ENCODE measurements around the gene LMAN2L.
A peak's percentile ranks its signal among the peaks of the same experiment; 100 is the strongest.

Gene LMAN2L

DNA sequence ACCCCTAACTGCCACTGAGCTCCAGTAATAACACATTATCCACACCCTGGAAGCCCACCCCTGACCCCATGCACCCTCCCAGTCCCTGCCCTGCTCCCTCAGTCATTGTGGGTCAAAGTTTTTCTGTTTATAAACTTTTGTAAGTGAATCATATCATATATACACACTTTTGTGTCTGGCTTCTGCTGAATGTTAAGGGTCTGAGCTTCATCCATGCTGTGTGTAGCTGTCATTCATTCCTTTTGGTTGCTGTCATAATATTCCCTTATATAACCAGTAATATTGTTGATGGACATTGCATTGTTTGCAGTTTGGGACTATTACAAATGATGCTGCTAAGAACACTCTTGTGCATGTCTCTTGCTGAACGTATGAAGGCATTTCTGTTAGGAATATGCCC is 35.3 kb upstream of the LMAN2L start:
- Histone ChIP-seq H3K27me3 (replicated peaks) (no peaks in the 10 kb centered on the region), H3K4me3 (ENCODE audit: low read depth, low read length) (no peak overlapping the region), H3K36me3 (replicated peaks) (no peaks in the 10 kb centered on the region), H3K27ac (no peak overlapping the region)
- peak; percentile 21 for DNase-seq
- in situ Hi-C loops (cut with HindIII; ENCODE audit: low pct_ligation_motif_present, low sequenced_read_pairs): no loop called here
- TF ChIP-seq, protein P1, sequence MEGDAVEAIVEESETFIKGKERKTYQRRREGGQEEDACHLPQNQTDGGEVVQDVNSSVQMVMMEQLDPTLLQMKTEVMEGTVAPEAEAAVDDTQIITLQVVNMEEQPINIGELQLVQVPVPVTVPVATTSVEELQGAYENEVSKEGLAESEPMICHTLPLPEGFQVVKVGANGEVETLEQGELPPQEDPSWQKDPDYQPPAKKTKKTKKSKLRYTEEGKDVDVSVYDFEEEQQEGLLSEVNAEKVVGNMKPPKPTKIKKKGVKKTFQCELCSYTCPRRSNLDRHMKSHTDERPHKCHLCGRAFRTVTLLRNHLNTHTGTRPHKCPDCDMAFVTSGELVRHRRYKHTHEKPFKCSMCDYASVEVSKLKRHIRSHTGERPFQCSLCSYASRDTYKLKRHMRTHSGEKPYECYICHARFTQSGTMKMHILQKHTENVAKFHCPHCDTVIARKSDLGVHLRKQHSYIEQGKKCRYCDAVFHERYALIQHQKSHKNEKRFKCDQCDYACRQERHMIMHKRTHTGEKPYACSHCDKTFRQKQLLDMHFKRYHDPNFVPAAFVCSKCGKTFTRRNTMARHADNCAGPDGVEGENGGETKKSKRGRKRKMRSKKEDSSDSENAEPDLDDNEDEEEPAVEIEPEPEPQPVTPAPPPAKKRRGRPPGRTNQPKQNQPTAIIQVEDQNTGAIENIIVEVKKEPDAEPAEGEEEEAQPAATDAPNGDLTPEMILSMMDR (IDR thresholded peaks at IDR 0.05; ENCODE audit: low read depth, low read length, missing control alignments): no peak

DNA sequence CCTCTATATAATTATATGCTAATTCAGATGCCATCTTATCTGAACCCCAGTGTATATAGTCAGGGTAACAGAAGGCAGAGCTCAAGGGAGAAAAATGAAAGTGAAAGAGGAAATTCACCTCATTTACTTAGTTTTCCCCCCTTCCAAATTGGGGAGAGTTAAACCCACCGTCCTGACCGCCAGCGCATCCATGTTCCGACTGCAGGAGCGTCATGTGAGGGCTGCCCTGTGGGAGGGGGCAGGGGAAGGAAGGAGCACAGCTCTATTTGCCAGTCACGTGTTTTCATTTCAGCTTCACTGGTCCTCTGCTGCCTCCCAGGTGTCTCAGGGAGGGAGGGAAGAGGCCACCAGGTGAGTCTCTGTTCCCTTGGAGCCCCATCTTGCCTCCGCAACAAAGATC is 34.1 kb upstream of the LMAN2L start:
- no peaks in the 10 kb centered on the region for H3K36me3 ChIP-seq (replicated peaks)
- H3K27ac ChIP-seq: no peak overlapping the region
- no peaks in the 10 kb centered on the region for H3K27me3 ChIP-seq (replicated peaks)
- DNase-seq: no peak
- in situ Hi-C loops (cut with HindIII; ENCODE audit: low pct_ligation_motif_present, low sequenced_read_pairs): no loop called here
- TF ChIP-seq, protein P1 (IDR thresholded peaks at IDR 0.05; ENCODE audit: low read depth, low read length, missing control alignments): no peak
- H3K4me3 ChIP-seq (ENCODE audit: low read depth, low read length): no peak overlapping the region

DNA sequence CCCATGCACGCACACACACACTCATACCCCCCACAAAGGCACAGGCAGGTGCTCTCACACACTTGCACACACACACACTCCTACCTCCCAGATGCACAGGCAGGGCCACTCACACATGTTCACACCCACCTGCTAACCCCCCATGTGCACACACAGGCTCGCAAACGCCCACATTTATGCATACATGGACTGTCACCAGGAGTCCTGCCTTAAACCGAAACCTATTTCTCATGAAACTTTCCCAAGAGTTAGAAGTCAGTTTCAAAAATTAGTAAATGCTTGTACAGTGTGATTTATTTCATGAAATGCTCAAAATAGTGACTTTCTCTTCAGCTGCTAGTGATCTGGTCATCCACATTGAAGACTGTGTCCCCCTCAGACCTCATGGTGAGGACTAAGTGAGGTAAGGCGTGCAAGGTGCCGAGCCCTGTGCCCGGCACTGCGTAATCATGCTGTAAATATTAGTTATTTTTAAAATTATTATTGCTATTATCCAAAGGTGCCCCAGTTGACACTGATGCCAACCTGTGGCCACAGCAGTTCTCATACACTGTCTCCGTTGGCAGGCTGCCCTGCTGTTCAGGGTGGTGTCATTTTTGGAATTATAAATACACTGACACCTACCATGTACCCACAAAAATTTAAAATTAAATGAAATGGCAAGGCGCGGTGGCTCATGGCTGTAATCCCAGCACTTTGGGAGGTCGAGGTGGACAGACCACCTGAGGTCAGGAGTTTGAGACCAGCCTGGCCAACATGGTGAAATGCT is 33.2 kb upstream of the LMAN2L start:
- in situ Hi-C loops (cut with HindIII; ENCODE audit: low pct_ligation_motif_present, low sequenced_read_pairs): no loop called here
- DNase-seq: no peak
- Histone ChIP-seq H3K27me3 (replicated peaks) (no peaks in the 10 kb centered on the region), H3K4me3 (ENCODE audit: low read depth, low read length) (no peak overlapping the region), H3K27ac (no peak overlapping the region), H3K36me3 (replicated peaks) (no peaks in the 10 kb centered on the region)
- TF ChIP-seq, protein P1 (IDR thresholded peaks at IDR 0.05; ENCODE audit: low read depth, low read length, missing control alignments): no peak

DNA sequence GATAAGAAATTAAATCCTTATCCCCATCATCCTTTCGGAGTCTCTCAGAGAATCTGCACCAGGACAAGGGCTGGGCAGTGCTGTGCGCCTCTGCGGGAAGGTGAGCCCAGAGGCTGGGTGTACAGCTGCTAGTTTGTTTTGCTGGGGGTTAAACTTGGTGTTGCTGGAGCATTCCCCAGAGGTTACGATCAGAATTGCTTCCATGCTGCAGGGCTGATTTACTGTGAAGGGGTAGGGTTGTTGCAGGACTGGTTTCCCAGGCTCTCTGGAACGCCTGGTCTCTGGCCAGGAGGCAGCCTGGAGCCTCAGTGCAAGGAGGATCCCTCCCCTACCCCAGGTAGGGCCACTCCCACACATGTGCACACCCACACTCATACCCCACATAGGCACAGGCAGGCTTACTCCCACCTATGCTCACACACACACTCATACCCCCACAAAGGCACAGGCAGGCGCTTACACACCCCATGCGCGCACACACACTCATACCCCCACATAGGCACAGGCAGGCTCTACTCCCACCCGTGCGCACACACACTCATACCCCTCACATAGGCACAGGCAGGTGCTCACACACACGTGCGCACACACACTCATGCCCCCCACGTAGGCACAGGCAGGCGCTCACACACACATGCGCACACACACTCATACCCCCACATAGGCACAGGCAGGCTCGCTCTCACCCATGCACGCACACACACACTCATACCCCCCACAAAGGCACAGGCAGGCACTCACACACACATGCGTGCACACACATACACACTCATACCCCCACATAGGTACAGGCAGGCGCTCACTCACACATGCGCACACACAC is 32.1 kb upstream of the LMAN2L start:
- H3K27ac ChIP-seq: no peak overlapping the region
- no peak for DNase-seq
- TF ChIP-seq, protein P1 (IDR thresholded peaks at IDR 0.05; ENCODE audit: low read depth, low read length, missing control alignments): no peak
- in situ Hi-C loops (cut with HindIII; ENCODE audit: low pct_ligation_motif_present, low sequenced_read_pairs): no loop called here
- no peak overlapping the region for H3K4me3 ChIP-seq (ENCODE audit: low read depth, low read length)
- H3K27me3 ChIP-seq (replicated peaks): no peaks in the 10 kb centered on the region
- no peaks in the 10 kb centered on the region for H3K36me3 ChIP-seq (replicated peaks)

DNA sequence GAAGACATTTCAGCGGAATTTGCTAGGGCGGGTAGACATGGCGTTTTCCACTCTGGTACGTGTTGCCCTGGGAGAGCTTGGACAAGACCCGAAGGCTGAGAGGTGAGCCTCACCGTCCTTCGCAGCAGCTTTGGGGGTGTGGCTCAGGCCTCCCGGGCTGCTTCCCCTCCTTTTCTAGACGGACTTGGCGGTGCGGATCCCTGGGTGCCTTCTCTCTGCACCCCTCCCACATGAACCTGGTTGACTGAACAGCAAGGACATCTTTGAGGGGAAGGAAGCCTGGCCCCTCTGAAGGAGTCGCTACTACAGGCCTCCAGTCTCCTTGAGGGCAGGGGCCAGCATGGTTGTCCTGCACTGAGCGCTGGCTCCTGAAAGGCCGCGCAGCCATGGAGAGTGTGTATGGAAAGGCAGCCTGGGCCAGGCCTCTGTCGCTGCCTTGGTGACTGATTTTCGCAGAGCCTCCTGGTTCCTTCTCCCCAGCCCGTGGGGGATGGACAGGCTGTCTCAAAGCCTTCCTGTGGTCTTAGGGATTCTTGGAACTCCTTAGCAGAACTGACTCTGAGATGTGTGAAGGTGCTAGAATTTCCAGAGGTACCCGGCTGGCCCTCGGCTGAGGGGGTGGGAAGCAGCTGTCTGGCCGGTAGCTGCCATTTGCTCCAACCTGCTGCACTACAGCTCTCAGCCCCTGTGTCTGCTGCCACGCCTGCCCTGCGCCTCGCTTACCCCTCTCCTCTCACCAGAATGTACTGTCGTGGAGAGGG is 30.8 kb upstream of the LMAN2L start:
- DNase-seq: no peak
- in situ Hi-C loops (cut with HindIII; ENCODE audit: low pct_ligation_motif_present, low sequenced_read_pairs): no loop called here
- TF ChIP-seq, protein P1 (IDR thresholded peaks at IDR 0.05; ENCODE audit: low read depth, low read length, missing control alignments): no peak
- Histone ChIP-seq H3K4me3 (ENCODE audit: low read depth, low read length) (no peak overlapping the region), H3K27me3 (replicated peaks) (no peaks in the 10 kb centered on the region), H3K36me3 (replicated peaks) (no peaks in the 10 kb centered on the region), H3K27ac (no peak overlapping the region)

Data from brain microvascular endothelial cell (primary cell).